H7 (cell line): ENCODE results near the gene SFRP2. TPM values are rescaled to one million over a fixed set of nuclear protein-coding genes. Genes with fewer than 3 reads are reported as not detected.
A peak's percentile ranks its signal among the peaks of the same experiment; 100 is the strongest.

Experiments
- DNase-seq: peaks from one replicate; pipeline ENCODE4 v3.0.0; 2012
- H3K27me3 ChIP-seq: 2 replicates; pipeline ENCODE4 v1.6.0; 2011; ENCODE audit warnings: mild to moderate bottlenecking, low read length; ENCODE audit not compliant: control insufficient read depth, insufficient read depth
- H3K36me3 ChIP-seq: replicated peaks from 2 replicates; pipeline ENCODE4 v1.5.1; 2011; ENCODE audit warnings: low read length; ENCODE audit not compliant: control insufficient read depth, insufficient read depth
- H3K4me3 ChIP-seq: 2 replicates; pipeline ENCODE4 v1.5.1; 2011; ENCODE audit warnings: low read depth, mild to moderate bottlenecking, control low read depth, low read length, moderate library complexity; ENCODE audit not compliant: insufficient read depth
- total RNA-seq: library from RNA; depleted of rRNA; stranded (reverse); fragments of >200 nt; shearing (Covaris generic); gene quantifications from 2 replicates; pipeline ENCODE4 v1.2.3, GENCODE V29; 2014

The SFRP2 gene
- total RNA-seq, 1 experiment from 2014 or later = 140 TPM

DNA sequence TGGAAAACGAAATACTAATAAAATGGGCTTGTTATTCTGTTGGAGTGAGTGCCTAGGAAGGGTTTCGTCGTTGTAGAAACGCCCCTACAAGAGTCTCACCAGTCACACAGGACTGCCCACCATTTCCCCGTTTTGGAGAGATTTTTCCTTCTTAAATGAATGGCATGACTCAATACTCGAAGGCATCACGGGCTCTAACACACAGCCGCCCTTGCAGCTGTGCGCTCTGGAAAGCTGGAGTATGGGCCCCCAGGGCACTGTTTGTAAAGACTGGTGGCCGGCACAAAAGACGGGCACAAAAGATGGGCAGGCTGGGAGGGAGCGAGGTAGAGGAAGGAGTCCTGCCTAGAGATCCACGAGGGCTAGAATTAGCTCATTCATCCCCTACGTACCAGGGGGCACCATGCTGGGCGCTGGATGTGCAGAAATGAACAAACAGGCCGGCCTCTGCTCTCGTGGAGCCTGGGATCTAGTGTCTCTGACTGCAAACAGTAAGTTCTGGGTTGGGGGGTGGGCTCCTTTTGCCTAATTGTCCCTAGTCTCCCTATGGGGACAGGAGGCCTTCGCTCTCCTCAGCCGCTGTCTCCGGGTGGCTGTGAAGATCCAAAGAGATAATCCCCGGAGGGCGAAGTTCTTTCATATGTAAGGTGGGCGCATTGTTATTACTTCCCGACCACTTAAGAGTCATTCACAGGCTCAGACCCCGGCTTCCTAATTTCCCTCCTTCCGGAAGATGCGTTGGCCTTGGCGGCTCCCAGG, 1.0 kb upstream of the SFRP2 start:
- Histone ChIP-seq H3K4me3 (peak overlapping the region; percentile 96), H3K27me3 (peaks cover 23% of the 10 kb centered on the region), H3K36me3 (peaks cover 2% of the 10 kb centered on the region)
- DNase-seq = peak; percentile 83

DNA sequence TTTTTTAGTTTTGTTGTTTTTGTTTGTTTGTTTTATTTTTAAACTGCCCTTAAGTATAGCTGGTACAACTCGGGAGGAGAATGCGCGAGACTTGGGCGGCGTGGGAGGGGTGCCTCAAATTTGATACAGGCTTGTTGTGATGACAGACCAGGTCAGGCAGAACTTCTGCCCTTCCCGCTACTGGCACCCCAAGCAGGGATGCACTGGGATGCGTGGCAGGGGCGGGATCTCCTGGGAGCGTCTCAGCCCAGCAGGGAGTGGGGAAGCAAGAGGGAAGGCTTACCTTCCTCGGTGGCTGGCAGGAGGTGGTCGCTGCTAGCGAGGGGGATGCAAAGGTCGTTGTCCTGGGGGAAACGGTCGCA, 851 bp downstream of the SFRP2 start:
- H3K36me3 ChIP-seq = peaks cover 7% of the 10 kb centered on the region
- peaks cover 21% of the 10 kb centered on the region for H3K27me3 ChIP-seq
- H3K4me3 ChIP-seq = peak overlapping the region; percentile 96
- peak; percentile 58 for DNase-seq

- H3K4me3 ChIP-seq = peak overlapping the region; percentile 96
- peaks cover 7% of the 10 kb centered on the region for H3K36me3 ChIP-seq
- no peak for DNase-seq
- peaks cover 20% of the 10 kb centered on the region for H3K27me3 ChIP-seq
Observed at GRCh38 chr4:153787575-153787974, 1.3 kb downstream of the SFRP2 start.

- peaks cover 7% of the 10 kb centered on the region for H3K36me3 ChIP-seq
- DNase-seq = peak; percentile 34
- peak overlapping the region; percentile 96 for H3K4me3 ChIP-seq
- H3K27me3 ChIP-seq = peaks cover 19% of the 10 kb centered on the region
Observed at GRCh38 chr4:153787061-153787560, 1.8 kb downstream of the SFRP2 start.

- peak overlapping the region; percentile 96 for H3K4me3 ChIP-seq
- peak; percentile 40 for DNase-seq
- H3K36me3 ChIP-seq = peaks cover 7% of the 10 kb centered on the region
- H3K27me3 ChIP-seq = peaks cover 10% of the 10 kb centered on the region
Observed at GRCh38 chr4:153785910-153786721, 2.8 kb downstream of the SFRP2 start.

DNA sequence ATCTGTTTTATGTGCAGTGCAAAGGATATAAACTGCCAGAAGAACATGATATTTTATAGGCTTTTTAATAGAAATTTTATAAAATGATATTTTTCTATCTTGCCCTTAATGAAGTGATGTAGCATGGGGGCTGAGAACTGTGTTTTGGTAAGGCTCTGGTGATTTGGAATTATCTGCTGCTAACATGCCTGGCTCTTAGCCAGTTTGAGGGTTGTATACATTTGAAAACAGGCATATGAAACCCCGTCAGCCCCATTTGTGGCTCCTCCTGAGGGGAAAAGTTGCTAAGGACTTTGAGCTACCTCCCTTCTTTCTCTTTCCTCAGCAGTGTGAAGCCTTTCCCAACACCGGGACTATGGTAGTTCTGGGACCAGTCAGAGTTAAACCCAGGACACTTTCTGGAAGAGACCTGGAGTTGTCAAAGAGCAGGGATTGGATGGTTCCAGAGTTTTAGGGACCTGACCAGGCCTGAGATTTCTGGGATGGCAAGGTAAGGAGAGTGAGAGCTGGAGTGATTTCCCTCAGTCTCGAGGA, 4.7 kb downstream of the SFRP2 start:
- Histone ChIP-seq H3K27me3 (peaks cover 9% of the 10 kb centered on the region), H3K4me3 (no peak overlapping the region), H3K36me3 (peaks cover 7% of the 10 kb centered on the region)
- no peak for DNase-seq

- no peak for DNase-seq
- Histone ChIP-seq H3K36me3 (peaks cover 7% of the 10 kb centered on the region), H3K27me3 (peaks cover 2% of the 10 kb centered on the region; the same call in 1 of the 2 replicates), H3K4me3 (no peak overlapping the region)
Observed at GRCh38 chr4:153782581-153782980, 6.3 kb downstream of the SFRP2 start.

- peak; percentile 43 for DNase-seq
- Histone ChIP-seq H3K4me3 (no peak overlapping the region), H3K27me3 (no peaks in the 10 kb centered on the region), H3K36me3 (peaks cover 7% of the 10 kb centered on the region)
Observed at GRCh38 chr4:153781717-153782416, 7.0 kb downstream of the SFRP2 start.

DNA sequence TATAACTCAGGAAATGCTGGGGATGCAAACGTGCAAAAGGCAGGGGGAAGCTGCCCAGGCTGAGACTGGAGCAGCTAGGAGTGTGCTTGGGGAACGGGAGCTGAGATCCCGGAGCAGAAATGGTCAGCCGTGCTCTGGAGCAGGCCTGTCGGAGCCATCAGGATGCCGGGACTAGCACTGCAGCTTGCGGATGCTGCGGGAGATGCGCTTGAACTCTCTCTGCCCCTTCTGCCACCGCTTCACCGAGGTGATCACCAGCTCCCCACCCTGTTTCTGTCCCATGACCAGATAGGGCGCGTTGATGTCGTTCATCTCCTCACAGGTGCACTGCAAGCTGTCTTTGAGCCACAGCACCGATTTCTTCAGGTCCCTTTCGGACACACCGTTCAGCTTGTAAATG, 7.6 kb downstream of the SFRP2 start:
- peaks cover 7% of the 10 kb centered on the region for H3K36me3 ChIP-seq
- DNase-seq = no peak
- no peaks in the 10 kb centered on the region for H3K27me3 ChIP-seq
- no peak overlapping the region for H3K4me3 ChIP-seq

GRCh38 chr4:153780876-153781275, 8.0 kb downstream of the SFRP2 start:
- Histone ChIP-seq H3K4me3 (no peak overlapping the region), H3K36me3 (peaks cover 7% of the 10 kb centered on the region), H3K27me3 (no peaks in the 10 kb centered on the region)
- no peak for DNase-seq

DNA sequence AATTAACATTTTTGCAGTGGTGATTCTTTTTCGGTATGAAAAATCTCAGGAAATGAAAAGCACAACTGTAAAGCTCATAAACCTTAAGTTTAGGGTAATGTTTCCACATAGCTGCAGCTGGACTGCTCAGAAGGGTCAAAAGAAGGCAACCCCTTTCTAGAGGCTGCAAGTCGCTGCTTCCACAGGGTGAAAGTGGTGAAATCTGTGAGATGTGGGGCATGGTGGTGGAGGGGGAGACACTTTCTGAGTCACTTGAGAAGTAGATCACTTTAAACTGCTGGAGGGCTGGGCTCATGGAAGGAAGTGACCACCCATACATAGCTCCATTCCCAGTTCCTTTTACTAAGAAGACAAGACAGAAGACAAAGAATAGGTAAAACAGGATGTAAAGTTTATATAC, 8.7 kb downstream of the SFRP2 start:
- Histone ChIP-seq H3K4me3 (no peak overlapping the region), H3K27me3 (no peaks in the 10 kb centered on the region), H3K36me3 (peaks cover 6% of the 10 kb centered on the region)
- DNase-seq = no peak

DNA sequence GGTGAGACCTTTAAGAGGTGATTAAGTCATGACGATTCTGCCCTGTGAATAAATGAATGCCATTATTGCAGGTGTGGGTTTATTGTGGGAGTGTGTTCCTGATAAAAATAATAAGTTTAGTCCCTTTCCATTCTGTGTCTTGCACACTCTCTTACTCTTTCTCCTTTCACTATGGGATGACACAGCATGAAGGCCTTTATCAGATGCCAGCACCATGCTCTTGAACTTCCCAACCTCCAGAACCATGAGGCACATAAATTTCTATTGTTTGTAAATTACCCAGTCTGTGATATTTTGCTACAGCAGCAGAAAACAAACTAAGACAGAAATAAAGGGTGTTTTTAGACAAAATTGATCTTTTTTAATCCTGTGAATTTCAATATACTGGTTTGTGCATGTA, 10.5 kb downstream of the SFRP2 start:
- Histone ChIP-seq H3K4me3 (no peak overlapping the region), H3K36me3 (no peaks in the 10 kb centered on the region; the same call in 1 of the 2 replicates), H3K27me3 (no peaks in the 10 kb centered on the region)
- DNase-seq = no peak

DNA sequence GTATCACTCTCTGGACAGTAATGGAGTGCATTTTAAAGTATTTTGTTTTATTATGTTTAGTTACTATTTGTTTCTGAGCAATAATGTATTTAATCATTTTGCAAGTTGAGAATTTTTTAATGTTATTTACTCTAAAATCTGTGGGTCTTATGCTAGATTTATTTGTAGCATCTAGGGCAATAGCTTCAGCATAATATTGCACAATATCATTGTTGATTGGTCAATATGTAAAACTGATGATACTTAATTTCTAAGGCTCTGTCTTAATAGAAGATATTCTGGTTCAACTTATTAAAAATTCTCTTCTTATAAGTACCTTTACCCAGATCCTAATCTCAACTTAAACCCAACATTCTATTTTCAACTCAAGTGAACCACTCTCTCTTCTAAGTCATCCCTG, 11.5 kb downstream of the SFRP2 start:
- Histone ChIP-seq H3K36me3 (no peaks in the 10 kb centered on the region), H3K27me3 (no peaks in the 10 kb centered on the region), H3K4me3 (no peak overlapping the region)
- no peak for DNase-seq

GRCh38 chr4:153776601-153777000, 12.3 kb downstream of the SFRP2 start:
- no peak for DNase-seq
- no peaks in the 10 kb centered on the region for H3K36me3 ChIP-seq
- no peaks in the 10 kb centered on the region for H3K27me3 ChIP-seq
- H3K4me3 ChIP-seq = no peak overlapping the region
